NCI-H748 (cell line): ENCODE results near the gene XPO1.
"Not testable (repeated sequence)": the region's sequence is repeated elsewhere in the genome, so short reads cannot be mapped to it uniquely, and the experiment has no call there.

Experiments
- DNase-seq: peaks from one replicate; lab custom pipeline; 2025; ENCODE audit not compliant: unreplicated experiment; lab: John Stamatoyannopoulos, UW

The XPO1 gene, protein sequence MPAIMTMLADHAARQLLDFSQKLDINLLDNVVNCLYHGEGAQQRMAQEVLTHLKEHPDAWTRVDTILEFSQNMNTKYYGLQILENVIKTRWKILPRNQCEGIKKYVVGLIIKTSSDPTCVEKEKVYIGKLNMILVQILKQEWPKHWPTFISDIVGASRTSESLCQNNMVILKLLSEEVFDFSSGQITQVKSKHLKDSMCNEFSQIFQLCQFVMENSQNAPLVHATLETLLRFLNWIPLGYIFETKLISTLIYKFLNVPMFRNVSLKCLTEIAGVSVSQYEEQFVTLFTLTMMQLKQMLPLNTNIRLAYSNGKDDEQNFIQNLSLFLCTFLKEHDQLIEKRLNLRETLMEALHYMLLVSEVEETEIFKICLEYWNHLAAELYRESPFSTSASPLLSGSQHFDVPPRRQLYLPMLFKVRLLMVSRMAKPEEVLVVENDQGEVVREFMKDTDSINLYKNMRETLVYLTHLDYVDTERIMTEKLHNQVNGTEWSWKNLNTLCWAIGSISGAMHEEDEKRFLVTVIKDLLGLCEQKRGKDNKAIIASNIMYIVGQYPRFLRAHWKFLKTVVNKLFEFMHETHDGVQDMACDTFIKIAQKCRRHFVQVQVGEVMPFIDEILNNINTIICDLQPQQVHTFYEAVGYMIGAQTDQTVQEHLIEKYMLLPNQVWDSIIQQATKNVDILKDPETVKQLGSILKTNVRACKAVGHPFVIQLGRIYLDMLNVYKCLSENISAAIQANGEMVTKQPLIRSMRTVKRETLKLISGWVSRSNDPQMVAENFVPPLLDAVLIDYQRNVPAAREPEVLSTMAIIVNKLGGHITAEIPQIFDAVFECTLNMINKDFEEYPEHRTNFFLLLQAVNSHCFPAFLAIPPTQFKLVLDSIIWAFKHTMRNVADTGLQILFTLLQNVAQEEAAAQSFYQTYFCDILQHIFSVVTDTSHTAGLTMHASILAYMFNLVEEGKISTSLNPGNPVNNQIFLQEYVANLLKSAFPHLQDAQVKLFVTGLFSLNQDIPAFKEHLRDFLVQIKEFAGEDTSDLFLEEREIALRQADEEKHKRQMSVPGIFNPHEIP (N-terminal part only)

GRCh38 chr2:61538200-61538919 is at the start of gene XPO1:
Gene XPO1 (minus strand): TSS chr2:61538356. CDS start chr2:61533897, 4,459 bp downstream.
- DNase-seq, result peak; percentile 100

- DNase-seq, result not testable (repeated sequence)
These were observed 48.8 kb upstream of the XPO1 start for GRCh38 chr2:61586928-61587327.

GRCh38 chr2:61585383-61585782 is 47.2 kb upstream of the XPO1 start:
- no peak for DNase-seq

- DNase-seq, result not testable (repeated sequence)
These were observed 46.2 kb upstream of the XPO1 start for GRCh38 chr2:61584368-61584767.

- DNase-seq, result no peak
These were observed 44.0 kb upstream of the XPO1 start for GRCh38 chr2:61582165-61582564.

- DNase-seq, result no peak
These were observed 43.6 kb upstream of the XPO1 start for GRCh38 chr2:61581716-61582115.

DNA sequence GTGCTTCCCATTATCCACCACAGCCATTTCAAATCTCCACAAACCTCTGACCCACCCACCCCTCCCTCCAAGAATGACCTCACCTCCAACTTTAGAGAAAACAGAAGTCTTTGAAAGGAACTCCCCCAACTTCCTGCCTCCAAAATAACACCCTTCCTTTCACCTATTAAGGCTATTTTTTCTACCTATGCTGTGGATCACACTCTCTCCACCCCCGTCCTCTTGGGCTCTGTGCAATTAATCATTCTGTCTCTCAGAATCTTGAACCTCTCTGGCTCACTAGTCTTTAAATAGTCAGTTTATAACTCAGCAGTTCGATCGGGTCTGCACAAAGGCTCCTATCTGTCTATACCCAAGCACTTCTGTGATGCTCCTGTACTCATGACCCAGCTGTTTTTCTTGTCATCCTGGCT is 37.3 kb upstream of the XPO1 start:
- DNase-seq, result no peak

DNA sequence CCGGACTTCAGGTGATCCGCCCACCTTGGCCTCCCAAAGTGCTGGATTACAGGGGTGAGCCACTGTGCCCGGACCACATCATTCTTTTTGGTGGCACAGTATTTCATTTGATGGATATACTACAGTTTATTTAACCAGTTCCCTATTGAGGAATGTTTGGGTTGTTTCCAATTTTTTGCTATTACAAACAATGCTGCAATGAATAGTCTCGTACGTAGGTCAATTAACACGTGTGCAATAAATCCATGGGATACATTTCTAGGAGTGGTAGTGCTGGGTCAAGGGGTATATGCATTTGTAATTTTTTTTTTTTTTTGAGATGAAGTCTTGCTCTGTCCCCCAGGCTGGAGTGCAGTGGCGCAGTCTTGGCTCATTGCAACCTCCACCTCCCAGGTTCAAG is 28.4 kb upstream of the XPO1 start:
- DNase-seq, result no peak

GRCh38 chr2:61562615-61563014 is 24.5 kb upstream of the XPO1 start:
- no peak for DNase-seq

DNA sequence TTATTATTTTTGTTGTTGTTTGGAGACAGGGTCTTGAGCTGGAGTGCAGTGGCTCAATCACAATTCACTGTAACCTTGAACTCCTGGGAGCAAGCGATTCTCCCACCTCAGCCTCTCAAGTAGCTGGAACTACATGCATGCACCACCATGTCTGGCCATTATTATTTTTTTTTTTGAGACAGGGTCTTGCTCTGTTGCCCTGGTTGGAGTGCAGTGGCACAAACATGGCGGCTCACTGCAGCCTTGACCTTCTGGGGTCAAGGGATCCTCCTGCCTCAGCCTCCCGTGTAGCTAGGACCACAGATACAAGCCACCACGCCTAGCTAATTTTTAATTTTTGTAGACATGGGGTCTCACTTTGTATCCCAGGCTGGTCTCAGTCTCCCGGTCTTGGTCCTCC is 20.0 kb upstream of the XPO1 start:
- DNase-seq, result no peak

GRCh38 chr2:61557381-61557780 is 19.2 kb upstream of the XPO1 start:
- DNase-seq, result no peak

DNA sequence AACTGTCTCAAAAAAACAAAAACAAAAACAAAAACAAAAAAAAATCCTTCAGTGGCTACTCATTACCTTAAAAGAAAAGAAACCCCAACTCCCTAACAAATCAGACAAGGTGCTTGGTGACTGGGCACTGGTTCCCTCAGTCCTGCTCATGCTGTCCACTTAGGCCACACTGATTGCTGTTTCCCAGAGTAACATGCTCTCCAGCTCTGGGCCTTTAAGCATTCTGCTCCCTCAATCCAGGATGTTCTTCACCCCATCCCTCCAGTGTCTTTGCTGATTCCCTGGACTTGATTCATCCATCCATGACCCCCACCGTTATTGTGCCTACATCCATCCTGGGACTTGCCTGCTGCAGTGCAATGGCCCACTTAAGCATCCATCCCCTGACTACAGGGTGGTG is 16.4 kb upstream of the XPO1 start:
- DNase-seq, result no peak

DNA sequence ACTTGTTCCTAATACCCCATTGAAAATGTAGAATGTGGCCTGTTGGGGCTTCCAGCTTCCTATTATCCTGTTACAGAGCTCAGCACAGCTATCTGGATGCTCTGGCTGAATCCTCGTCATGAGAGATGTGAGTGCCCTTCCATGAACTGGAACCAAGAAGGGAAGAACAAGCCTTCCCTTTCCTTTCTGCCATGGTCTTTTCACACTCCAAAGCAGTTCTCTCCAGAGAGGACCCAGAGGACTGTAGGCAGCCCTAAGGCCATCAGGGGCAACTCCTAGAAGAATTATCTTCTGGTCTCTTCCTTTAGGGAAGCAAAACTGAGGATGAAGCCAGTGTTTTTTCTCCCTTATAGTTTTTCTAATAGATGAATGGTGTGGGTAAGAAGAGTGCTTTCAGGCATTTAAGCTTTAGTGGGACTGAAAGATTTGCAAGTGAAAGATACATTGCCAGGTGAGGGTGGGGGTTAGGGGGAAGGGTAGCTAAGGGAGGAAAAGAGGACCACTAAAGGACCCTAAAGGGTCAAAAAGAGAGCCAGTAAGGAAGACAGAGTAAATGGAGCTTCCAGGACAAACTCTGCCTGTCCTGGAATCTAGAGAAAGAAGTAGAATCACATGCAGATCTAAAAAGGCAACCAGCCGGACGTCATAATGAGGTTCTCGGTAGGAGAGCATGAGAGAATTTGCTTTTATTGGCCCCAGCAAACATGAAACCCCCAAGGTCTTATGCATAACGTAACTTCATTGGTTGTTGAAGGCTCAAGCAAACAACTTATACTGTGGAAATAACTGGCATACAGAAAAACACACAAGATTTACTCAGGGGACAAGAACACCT is 12.4 kb upstream of the XPO1 start:
- DNase-seq, result no peak

- DNase-seq, result no peak
These were observed 11.4 kb upstream of the XPO1 start for GRCh38 chr2:61549546-61549945.

GRCh38 chr2:61543062-61543461 is 4.9 kb upstream of the XPO1 start:
- no peak for DNase-seq

DNA sequence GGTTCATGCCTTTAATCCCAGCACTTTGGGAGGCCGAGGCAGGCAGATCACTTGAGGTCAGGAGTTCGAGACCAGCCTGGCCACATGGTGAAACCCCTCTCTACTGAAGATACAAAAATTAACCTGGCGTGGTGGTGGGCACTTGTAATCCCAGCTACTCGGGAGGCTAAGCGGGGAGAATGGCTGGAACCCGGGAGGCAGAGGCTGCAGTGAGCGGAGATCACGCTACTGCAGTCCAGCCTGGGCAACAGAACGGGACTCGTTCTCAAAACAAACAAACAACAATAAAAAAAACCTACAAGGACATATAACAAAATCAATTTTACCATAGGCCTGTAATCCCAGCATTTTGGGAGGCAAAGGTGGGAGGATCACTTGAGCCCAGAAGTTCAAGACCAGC is 2.0 kb upstream of the XPO1 start:
- not testable (repeated sequence) for DNase-seq

DNA sequence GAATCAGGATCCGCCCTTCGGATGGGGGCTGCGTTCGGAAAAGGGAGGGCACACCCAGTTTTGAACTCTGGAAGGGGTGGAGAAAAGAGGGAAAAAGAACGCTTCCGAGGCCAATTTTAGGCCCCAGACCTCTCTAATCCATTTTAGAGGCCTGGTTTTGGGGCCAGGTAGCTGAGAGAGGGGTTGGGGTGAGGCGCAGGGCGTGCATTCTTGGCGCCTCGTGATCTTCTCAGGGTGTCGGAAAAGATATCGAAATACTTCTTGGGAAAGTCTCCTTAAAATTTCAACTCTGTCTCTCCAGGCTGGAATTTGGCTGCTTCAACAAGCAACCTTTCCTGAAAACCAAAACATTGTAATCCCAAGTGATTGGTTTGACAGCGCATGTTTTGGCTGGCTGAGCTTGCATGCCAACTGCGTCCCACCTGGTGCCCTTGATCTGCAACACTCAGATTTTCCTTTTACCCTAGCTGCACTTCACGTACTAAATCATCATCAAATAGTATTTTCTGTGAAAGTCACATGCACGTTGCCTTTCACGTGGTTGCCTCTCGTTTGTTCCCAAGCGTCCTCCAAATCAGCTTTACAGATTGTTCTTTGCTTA is 864 bp upstream of the XPO1 start:
- DNase-seq, result peak; percentile 50

DNA sequence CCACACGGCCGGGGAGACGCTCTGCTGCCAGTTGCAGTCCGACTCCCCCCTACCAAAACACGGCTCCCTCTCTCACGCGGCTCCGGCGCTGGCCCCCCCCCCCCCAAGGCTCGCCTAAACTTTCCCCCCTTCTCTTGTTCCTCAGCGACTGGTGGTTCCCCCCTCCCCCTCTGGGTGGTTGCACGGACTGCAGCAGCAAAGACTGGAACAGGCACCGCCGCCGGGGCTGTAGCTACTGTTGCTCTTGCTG is 281 bp downstream of the XPO1 start:
- DNase-seq, result no peak

- peak; percentile 45 for DNase-seq
These were observed 743 bp downstream of the XPO1 start for GRCh38 chr2:61537277-61537949.
